GM21515 (cell line): Measurements from ENCODE around the gene ARL4A.

Experiments
- ATAC-seq: cut with Tn5 transposase; IDR thresholded peaks from one replicate; pipeline ENCODE4 v1.9.1; 2021; ENCODE audit not compliant: unreplicated experiment

The ARL4A gene

DNA sequence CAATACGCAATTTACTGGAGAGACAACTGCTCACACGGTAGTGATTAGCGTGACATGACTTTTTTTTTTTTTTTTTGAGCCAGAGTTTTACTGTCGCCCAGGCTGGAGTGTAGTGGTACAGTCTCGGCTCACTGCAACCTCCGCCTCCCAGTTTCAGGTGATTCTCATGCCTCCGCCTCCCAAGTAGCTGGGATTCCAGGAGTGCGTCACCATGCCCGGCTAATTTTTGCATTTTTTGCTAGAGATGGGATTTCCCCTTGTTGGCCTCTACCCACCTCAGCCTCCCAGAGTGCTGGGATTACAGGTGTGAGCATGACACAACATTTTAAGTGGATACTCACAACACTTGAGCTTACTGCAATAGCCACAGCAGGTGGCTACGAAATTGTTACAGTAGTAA is 11.9 kb downstream of the ARL4A start:
- no peak for ATAC-seq

DNA sequence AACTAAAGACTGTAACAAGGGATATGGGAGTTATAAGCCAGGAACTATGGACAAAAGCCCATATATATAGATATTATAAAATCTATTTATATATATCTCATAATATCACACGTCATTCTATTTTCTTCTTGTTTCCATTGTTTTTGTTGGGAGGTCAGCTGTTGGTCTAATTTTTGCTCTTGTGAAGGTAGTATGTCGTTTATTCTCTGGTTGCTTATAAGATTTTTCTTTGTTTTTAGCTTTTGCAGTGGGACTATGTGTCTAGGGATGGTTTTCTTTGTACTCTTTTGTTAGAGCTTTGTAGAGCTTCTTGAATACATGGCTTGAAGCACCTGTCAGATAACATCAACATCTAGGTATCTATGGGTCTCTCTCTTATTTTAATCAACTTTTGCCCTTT is 14.0 kb downstream of the ARL4A start:
- no peak for ATAC-seq

DNA sequence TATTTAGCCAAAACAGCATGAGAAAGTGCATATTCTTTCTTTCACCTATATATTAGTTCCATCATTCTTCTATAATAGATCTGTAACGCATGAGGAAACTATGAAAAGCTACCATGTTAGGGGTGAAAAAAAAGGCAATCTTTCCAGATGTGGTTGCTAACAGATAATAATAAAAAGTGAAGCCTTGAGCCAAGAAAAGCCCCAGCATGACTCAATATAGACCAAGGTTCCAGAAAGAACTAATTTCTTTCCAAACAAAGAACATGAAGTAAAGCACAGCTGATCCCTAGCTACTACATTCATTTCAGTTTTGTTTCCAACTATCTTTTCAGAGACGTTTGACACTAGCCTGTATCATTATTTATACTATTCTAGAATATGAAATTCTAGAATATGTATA is 16.4 kb downstream of the ARL4A start:
- ATAC-seq = no peak

DNA sequence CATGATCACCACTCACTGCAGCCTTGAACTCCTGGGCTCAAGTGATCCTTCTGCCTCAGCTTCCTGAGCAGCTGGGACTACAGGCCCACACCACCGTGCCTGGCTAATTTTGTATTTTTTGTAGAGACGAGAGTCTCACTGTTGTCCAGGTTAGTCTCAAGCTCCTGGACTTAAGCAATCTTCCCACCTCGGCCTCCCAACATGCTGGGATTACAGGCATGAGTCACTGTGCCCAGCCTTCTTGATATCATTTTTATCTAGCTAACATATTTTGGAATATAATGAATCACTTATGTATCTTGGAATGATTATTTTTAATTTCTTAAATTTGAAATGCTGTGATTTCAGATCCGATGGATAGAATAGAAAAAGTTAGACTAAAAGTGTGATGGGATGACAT is 18.4 kb downstream of the ARL4A start:
- ATAC-seq = no peak

DNA sequence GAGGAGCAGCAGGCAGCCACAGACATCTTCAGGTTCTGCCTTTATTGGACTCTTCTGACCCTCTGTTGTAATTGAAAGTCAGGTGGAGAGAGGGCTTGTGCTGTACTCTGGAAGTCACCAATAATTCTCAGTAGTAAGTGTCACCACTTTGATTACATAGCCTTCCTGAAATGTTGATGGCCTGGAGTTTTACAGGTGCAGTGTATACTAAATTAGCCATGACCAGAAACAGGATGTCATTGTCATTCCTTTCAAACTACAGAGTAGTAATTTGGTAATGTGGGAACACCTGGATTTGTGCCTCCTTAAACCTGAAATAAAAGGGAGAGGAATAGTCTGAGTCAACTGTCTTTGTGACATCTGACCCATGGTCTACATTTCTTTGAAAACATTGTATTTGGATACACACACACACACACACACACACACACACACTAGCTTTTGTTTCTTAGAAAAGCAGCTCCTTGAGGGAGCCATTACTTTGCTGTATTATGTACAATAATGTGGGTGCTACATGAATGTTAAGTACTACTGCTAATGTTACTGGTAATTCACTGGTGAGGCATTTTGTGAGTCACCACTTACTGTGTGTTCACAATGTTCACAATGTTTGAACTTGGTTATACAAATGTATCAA is 19.6 kb downstream of the ARL4A start:
- ATAC-seq = no peak

DNA sequence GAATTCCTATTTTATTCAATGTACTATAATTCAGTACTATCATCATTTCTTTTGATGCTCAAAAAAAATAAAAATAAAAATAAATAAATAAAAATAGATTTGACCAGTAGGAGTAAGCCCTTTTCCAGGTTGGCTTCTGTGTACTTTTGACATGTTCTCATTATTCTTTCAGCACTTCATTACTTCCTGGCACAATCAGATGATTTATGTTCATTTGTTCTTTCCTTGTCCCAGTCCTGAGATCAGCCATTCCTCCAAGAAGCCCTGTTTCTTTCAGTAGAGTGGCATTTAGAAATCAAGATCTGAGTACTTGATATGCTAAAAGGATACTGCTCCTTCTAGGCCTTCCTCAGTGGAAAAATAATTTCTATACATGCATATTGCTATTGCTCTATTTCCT is 20.9 kb downstream of the ARL4A start:
- ATAC-seq = no peak

DNA sequence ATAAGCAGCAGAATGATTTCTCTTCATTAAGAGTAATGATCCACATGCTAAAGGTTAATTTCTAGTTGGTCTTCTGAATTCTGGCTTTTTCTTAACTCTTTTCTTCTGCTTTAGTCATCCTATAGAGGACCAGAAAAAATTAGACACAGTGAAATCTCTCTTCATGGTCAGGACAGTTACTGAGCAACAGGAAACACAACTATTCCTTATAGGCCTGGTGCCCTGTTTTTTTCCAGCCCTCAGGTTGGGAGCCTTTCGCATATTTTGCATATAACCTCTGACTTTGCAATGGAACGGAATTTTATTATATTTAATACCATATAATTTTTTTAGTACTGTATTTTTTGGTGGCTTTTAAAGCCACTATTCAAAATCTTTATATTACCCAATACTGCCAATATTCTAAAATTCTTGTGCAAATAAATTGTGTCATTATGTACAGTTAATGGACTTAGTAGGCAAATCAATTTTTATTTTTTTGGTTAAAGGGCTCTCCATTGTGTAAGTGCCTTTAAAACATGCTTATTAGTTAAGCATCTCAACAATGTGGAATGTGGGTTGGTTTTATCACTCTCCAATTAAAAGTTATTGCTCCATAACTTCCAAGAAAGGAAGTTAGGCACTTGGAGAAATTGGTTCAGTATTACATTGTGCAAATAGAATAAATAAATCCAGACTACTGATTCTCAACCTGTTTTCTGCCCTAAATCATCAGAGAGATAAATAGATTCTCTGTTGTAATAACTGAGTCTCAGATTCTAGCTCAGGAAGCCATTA is 22.5 kb downstream of the ARL4A start:
- ATAC-seq = no peak

DNA sequence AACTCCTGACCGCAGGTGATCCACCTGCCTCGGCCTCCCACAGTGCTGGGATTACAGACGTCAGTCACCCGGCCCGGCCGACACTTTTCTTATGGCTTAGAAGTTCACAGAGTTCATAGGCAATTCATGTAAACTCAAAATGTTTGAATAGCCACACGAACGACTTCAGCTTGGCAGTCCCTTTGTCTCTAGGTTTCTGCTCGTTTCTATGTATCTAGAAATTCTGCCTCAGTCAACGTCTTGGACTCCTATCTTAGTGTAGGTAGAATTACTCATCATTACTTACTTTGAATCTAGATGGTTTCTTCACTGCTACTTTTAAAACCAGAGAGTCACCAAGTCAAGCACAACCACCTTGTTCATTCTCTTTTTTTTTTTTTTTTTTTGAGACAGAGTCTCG is 23.7 kb downstream of the ARL4A start:
- no peak for ATAC-seq

DNA sequence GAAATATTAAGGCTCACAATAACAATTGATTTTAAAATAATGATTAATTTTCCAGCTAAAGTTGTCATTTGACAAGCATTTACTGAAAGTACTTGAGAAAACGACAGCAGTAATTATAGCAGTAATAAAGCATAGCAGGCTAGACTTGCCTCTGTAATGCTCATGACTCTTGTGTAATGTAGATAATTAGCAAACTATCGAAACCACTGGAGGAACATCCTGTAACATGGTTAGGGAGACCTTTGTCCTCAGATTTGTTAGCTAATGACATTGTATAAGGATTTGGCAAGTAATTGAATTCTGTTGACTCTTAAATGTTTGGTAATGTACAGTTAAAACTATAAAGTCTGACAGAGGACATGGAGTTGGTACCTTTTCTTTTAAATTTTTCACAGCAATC is 24.8 kb downstream of the ARL4A start:
- no peak for ATAC-seq

DNA sequence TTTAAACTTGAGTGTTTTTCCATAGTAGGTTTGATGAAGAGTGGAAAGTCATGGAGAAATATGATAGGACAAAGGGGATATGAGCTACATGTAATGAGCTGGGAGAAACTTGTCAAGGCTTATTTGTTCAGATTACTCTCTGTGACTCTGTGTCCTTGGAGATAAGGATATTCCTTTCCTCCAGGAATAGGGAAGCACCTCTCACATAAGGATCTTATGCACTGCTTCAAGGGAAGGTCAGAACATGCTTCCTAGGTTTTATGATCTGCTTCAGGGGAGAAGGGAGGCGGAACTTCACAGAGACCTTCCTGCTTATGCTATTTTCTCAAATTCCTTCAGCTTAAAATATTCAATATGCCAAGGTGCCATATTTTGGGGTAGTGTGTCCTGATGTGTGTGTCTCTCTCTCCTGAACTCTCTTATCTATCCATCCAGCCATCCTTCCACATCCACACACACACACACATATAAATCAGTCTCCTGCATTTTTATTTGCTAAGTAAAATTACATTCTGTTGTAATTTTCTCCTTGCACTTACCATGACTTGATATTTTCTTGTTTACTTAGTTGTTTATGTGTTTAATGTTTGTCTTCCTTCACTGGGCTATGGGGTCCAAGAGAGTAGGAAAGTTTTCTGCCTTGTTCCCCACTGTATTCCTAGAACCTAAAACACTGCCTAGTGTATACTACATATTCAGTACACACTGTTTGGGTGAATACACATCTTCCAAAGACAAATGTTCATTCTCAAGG is 26.4 kb downstream of the ARL4A start:
- ATAC-seq = no peak

DNA sequence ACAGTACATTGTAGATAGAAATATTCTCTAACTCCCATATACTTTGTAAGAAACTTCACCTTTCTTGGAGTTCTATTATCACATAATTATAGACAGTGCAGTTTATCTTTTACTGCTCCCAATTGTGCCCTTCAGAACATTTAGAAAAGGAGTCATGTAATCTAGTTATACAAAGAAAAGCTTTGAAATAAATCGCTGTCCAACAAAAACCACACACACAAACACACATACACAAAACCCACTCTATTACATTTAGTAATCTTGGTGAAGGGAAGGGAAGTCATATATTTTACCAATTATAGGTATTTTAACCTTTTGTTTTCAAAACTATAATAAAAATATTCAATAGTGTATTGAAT is 26.9 kb downstream of the ARL4A start:
- no peak for ATAC-seq

DNA sequence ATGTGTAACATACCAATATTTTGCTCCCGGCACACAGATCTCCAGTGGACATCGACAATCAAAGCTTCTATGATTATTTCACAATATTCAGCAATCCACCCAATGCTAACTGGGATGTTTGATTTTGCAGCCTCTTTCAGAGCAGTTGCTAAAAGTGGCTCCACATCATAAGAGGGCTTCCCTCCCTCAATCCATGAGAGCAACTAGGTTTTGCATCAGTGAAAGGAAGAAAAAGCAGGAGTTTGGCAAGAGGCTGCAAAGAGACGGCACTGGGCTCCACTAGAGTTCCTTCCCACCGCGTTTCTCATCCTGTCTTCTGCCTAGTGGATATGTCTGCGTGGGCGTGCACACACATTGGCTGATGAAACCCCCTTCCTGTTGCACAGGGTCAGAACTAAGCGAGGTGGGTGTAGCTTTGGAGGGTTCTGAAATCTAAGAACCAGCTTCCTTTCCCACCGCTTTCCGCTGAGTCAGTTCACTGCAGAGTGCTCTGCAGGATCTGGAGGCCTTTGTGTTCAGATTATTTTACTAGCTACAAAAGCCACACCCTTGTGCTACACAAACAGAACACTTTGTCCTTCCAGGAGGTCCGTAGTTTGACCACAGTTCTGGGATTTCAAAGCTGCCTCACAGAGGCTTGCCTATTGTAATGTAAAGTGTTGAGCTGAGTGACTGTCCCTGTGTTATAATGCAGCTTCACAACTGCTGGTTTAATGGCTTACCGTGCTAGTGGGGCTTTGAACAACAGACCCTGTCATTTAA is 28.1 kb downstream of the ARL4A start:
- no peak for ATAC-seq

DNA sequence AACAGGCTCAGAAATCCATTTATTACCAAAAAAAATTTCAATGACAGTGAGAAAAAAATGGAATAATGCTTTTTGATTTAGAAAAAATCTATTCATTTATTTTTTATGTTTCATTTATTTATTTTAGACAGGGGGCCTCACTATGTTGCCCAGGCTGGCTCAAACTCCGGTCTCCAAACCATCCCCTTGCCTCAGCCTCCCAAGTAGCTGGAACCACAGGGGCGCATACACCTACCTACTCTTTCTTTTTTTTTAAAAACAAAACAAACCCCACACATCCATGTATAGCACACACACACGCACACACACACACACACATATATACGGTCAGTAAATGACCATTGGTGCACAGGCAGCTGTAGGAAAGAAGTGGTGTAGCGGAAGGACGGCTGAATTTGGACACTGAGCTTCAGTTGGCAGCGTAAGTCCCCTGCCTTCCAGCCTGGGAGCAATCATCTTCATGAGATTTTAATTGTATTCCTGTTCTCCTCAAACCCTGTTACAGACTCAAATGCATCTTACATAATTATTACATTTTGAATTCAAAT is 28.8 kb downstream of the ARL4A start:
- no peak for ATAC-seq

DNA sequence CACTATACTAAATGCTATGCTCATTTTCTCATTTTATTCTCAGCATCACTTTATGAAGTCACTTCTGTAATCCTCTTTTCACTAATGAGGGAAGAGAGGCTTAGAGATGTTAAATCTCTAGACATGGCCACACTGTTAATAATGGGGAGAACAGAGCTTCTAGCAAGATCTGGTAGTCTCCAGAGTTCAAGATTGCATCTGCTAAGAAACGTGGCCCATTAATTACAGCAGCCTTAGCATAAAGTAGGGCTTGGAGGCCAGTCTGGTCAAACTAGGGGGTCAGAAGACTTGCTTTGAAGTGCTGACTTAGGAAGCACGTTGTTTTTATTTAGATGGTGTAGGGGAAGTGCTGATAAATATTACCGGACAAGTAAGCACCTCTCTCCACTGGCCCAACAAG is 29.3 kb downstream of the ARL4A start:
- no peak for ATAC-seq

DNA sequence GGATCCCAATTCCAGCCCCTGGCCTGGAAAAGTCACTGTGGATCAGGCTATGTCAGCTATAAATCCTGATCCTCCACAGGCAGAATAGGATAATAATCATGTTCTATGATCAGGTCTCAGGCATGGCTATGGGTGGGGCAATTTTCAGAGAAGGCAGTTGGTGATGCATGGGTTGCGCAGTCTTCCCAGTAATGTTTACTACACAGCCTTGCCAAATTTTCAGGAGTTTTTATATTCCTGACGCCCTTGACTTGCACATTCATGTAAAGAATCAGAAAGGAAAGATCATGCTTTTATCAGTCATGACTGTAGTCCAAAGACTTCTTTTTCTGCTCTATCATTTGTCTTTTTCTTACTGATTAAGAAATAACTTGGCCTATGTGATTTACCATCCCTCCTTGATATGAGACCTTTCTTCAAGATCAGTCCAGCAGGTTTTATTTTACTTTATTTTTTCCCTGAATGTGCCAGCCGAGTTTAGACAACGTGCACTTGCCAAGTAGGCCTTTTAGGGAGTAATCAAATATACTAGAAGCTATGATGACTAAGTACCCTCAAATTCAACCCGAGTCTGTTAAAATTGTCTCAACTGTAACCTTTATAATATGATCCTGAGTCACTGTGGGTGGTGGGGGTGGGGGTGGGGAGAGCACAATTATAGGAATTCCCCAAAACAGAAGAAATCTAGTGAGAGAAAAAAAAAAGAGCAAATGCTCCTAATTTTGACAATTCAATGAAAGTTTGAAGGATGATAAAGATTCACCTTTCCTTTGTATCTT is 31.9 kb downstream of the ARL4A start:
- no peak for ATAC-seq

DNA sequence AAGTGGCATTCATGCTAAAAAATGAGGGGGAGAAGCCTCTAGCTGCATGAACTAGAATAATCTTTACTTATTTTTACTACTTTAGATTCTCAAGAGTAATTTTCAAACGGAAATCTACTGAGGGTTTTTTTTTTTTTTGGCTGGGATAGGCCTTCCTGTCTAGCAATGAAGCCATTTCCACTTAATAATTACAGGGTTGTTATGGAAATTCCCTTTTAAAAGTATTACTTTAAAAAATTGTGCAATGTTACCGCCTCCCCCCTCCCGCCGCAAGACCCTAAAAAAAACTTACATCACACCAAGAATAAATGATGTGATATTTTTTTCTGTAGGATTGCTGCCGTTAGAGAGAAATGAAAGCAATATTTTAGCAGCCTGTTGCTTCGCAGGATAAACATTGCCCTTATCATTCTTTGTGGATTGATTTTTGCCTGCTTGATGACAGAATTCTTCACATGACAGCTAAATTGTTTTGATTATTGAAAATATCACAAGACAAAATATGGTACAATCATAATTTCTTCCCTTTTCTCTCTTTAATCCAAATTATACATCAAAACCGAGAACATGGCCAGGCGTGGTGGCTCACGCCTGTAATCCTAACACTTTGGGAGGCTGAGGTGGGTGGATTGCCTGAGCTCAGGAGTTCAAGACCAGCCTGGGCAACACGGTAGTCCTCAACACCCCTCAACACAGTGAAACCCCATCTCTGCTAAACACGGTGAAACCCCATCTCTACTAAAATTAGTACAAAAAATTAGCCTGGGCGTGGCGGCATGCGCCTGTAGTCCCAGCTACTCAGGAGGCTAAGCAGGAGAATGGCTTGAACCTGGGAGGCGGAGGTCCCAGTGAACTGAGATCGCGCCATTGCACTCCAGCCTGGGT is 32.8 kb downstream of the ARL4A start:
- ATAC-seq = no peak

DNA sequence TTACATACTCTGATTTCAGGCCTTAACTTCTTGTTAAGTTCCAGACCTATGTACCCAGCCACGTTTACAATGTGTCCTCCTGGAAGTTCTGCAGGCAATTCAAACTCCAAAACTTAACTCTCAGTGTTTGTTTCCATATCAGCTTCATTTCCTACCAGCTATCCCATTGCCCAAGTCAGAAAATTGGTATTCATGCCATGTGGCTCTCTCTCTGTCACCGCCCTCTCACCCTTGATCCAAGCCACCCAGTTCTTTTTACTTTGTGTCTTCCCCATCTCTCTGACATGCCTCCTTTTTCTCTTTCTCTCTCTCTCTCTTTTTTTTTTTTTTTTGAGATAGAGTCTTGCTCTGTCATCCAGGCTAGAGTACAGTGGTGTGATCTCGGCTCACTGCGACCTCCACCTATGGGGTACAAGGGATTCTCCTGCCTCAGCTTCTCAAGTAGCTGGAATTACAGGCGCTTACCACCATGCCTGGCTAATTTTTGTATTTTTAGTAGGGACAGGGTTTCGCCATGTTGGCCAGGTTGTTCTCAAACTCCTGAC is 33.9 kb downstream of the ARL4A start:
- ATAC-seq = no peak

DNA sequence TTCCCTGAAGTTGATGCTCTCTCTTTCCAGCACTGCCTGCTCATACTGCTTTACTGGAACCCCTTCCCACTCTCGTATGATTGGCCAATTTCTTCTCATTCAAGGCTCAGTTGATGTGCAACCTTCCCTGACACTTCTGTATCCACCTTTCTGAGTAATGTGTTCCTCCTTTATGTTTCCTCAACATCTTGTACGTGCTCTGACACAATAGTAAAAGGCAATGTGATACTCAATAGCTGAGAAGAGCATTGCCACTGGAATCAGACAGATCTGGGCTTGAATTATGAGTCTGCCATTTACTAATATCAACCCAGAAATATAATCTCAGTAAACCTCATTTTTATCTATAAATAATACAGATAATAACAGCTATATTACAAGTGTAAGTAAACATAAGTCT is 34.7 kb downstream of the ARL4A start:
- no peak for ATAC-seq
